Embryonic facial prominence (tissue), 1 donor: ENCODE results near the gene RIF1.
"Not testable (repeated sequence)": the region's sequence is repeated elsewhere in the genome, so short reads cannot be mapped to it uniquely, and the experiment has no call there.

ENCODE experiments used
- DNase-seq: peaks from one replicate; pipeline ENCODE4 v3.0.0-alpha.2; 2016; ENCODE audit errors: extremely low spot score

Gene RIF1

GRCh38 chr2:151409601-151410484 is at the start of gene RIF1:
Gene RIF1, plus strand, starts transcription at chr2:151409902. Its CDS starts 522 bp downstream, at chr2:151410424.
- DNase-seq = peak; percentile 93

- DNase-seq = no peak
Measured at GRCh38 chr2:151361674-151362370, 47.9 kb upstream of the RIF1 start.

GRCh38 chr2:151363709-151364108 is 46.0 kb upstream of the RIF1 start:
- DNase-seq = no peak

GRCh38 chr2:151367571-151367970 is 42.1 kb upstream of the RIF1 start:
- DNase-seq = no peak

- DNase-seq = no peak
Measured at GRCh38 chr2:151374436-151374835, 35.3 kb upstream of the RIF1 start.

- DNase-seq = no peak
Measured at GRCh38 chr2:151379169-151379568, 30.5 kb upstream of the RIF1 start.

- DNase-seq = no peak
Measured at GRCh38 chr2:151380580-151381235, 29.0 kb upstream of the RIF1 start.

- no peak for DNase-seq
Measured at GRCh38 chr2:151381266-151381665, 28.4 kb upstream of the RIF1 start.

- no peak for DNase-seq
Measured at GRCh38 chr2:151388011-151388410, 21.7 kb upstream of the RIF1 start.

GRCh38 chr2:151391436-151391835 is 18.3 kb upstream of the RIF1 start:
- DNase-seq = no peak

GRCh38 chr2:151394509-151394908 is 15.2 kb upstream of the RIF1 start:
- no peak for DNase-seq

GRCh38 chr2:151395509-151396374 is 14.0 kb upstream of the RIF1 start:
- no peak for DNase-seq

- no peak for DNase-seq
Measured at GRCh38 chr2:151399981-151400380, 9.7 kb upstream of the RIF1 start.

- no peak for DNase-seq
Measured at GRCh38 chr2:151401149-151401548, 8.6 kb upstream of the RIF1 start.

- DNase-seq = no peak
Measured at GRCh38 chr2:151403914-151404313, 5.8 kb upstream of the RIF1 start.

GRCh38 chr2:151405376-151405775 is 4.3 kb upstream of the RIF1 start:
- DNase-seq = no peak

- no peak for DNase-seq
Measured at GRCh38 chr2:151407281-151407680, 2.4 kb upstream of the RIF1 start.

- no peak for DNase-seq
Measured at GRCh38 chr2:151408788-151409600, 708 bp upstream of the RIF1 start.

- DNase-seq = no peak
Measured at GRCh38 chr2:151410485-151410834, 758 bp downstream of the RIF1 start.

GRCh38 chr2:151417650-151418049 is 7.9 kb downstream of the RIF1 start:
- DNase-seq = no peak

GRCh38 chr2:151421681-151422080 is 12.0 kb downstream of the RIF1 start:
- not testable (repeated sequence) for DNase-seq
